Tibial nerve (tissue), 3 donors: ENCODE results near the gene ARHGEF4.

Experiments used
- CTCF ChIP-seq, 5 experiments: fragments of 200-600 bp in 3 of 5; fragments of 450-650 bp in 2 of 5; sonication (generic) in 3 of 5; IDR thresholded peaks; one replicate each; pipeline ENCODE4 v1.5.1; 2016 to 2019; ENCODE audit warnings: antibody characterized with exemption in 5 of 5, mild to moderate bottlenecking in 3 of 5, moderate library complexity in 2 of 5
- POLR2A ChIP-seq, 2 donors: fragments of 450-650 bp; IDR thresholded peaks; one replicate each; pipeline ENCODE4 v1.6.1; 2017; ENCODE audit warnings: antibody characterized with exemption in 2 of 2, mild to moderate bottlenecking in 2 of 2, moderate library complexity in 2 of 2

- no peak for TF ChIP-seq POLR2A (IDR thresholded peaks at IDR 0.05)
- TF ChIP-seq CTCF (IDR thresholded peaks at IDR 0.05), result no peak
Measured at GRCh38 chr2:131014141-131014540, 177.4 kb downstream of the ARHGEF4 start.
